Liver (tissue), 3 donors: ENCODE results near the gene IKBIP.

Experiments used
- FOXA1 ChIP-seq: IDR thresholded peaks from 2 replicates; pipeline ENCODE4 v1.6.1; 2016; ENCODE audit warnings: antibody characterized with exemption
- TF ChIP-seq, protein P1 (sequence below): IDR thresholded peaks from 2 replicates; pipeline ENCODE4 v1.6.1; 2016; ENCODE audit warnings: antibody characterized with exemption
- TF ChIP-seq, protein P2 (sequence below): fragments of 150-350 bp; IDR thresholded peaks from 2 replicates; pipeline ENCODE4 v1.5.1; 2017; ENCODE audit warnings: improper control_type of control experiment, low read depth, low read length; ENCODE audit not compliant: missing input control
- donor health status: healthy.
- donor health status: healthy.

GRCh38 chr12:98635657-98636323 lies 8.8 kb downstream of the IKBIP start:
- TF ChIP-seq, protein P1, sequence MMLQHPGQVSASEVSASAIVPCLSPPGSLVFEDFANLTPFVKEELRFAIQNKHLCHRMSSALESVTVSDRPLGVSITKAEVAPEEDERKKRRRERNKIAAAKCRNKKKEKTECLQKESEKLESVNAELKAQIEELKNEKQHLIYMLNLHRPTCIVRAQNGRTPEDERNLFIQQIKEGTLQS = no peak
- TF ChIP-seq, protein P2, sequence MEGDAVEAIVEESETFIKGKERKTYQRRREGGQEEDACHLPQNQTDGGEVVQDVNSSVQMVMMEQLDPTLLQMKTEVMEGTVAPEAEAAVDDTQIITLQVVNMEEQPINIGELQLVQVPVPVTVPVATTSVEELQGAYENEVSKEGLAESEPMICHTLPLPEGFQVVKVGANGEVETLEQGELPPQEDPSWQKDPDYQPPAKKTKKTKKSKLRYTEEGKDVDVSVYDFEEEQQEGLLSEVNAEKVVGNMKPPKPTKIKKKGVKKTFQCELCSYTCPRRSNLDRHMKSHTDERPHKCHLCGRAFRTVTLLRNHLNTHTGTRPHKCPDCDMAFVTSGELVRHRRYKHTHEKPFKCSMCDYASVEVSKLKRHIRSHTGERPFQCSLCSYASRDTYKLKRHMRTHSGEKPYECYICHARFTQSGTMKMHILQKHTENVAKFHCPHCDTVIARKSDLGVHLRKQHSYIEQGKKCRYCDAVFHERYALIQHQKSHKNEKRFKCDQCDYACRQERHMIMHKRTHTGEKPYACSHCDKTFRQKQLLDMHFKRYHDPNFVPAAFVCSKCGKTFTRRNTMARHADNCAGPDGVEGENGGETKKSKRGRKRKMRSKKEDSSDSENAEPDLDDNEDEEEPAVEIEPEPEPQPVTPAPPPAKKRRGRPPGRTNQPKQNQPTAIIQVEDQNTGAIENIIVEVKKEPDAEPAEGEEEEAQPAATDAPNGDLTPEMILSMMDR = no peak
- no peak for TF ChIP-seq FOXA1
